WERI-Rb-1 (cell line): Measurements from ENCODE around the gene HINT3.
"Not testable (repeated sequence)": the region's sequence is repeated elsewhere in the genome, so short reads cannot be mapped to it uniquely, and the experiment has no call there.

Experiments
- DNase-seq: peaks from one replicate; pipeline ENCODE4 v3.0.0-alpha.2; 2020
- H3K27ac ChIP-seq: fragments of 250-450 bp; sonication (Bioruptor Pico); 2 replicates; pipeline ENCODE4 v1.5.1; 2020; ENCODE audit warnings: mild to moderate bottlenecking, moderate library complexity
- H3K27me3 ChIP-seq: fragments of 250-450 bp; sonication (Bioruptor Pico); 2 replicates; pipeline ENCODE4 v1.5.1; 2021; ENCODE audit warnings: mild to moderate bottlenecking, low read depth, moderate library complexity; ENCODE audit not compliant: insufficient read depth, severe bottlenecking
- H3K36me3 ChIP-seq: fragments of 250-450 bp; sonication (Bioruptor Pico); 2 replicates; pipeline ENCODE4 v1.5.1; 2020; ENCODE audit warnings: mild to moderate bottlenecking, moderate library complexity
- H3K4me3 ChIP-seq: 2 replicates; pipeline ENCODE4 v1.5.1; 2011; ENCODE audit warnings: low read depth, mild to moderate bottlenecking, control low read depth, low read length
- H3K9me3 ChIP-seq: fragments of 250-450 bp; sonication (Bioruptor Pico); 2 replicates; pipeline ENCODE4 v1.5.1; 2021; ENCODE audit warnings: mild to moderate bottlenecking, moderate library complexity; ENCODE audit not compliant: severe bottlenecking
- CTCF ChIP-seq: IDR thresholded peaks from 2 replicates; pipeline ENCODE4 v1.5.1; 2011; ENCODE audit warnings: low read depth, mild to moderate bottlenecking, control low read depth, inconsistent platforms, low read length

Gene HINT3

GRCh38 chr6:126017668-126018067, 61.1 kb downstream of the HINT3 start:
- Histone ChIP-seq H3K27me3 (no peaks in the 10 kb centered on the region), H3K4me3 (no peak overlapping the region), H3K9me3 (no peaks in the 10 kb centered on the region), H3K27ac (no peak overlapping the region), H3K36me3 (peaks cover 63% of the 10 kb centered on the region)
- DNase-seq = no peak
- TF ChIP-seq CTCF = no peak

GRCh38 chr6:126020305-126021050, 63.9 kb downstream of the HINT3 start:
- Histone ChIP-seq H3K27ac (no peak overlapping the region), H3K9me3 (no peaks in the 10 kb centered on the region), H3K4me3 (no peak overlapping the region), H3K36me3 (peaks cover 54% of the 10 kb centered on the region), H3K27me3 (no peaks in the 10 kb centered on the region)
- DNase-seq = no peak
- TF ChIP-seq CTCF = no peak

GRCh38 chr6:126023474-126023873, 66.9 kb downstream of the HINT3 start:
- H3K36me3 ChIP-seq = peaks cover 45% of the 10 kb centered on the region
- not testable (repeated sequence) for H3K27me3 ChIP-seq, H3K9me3 ChIP-seq, H3K27ac ChIP-seq, DNase-seq, H3K4me3 ChIP-seq

GRCh38 chr6:126026001-126026400, 69.4 kb downstream of the HINT3 start:
- Histone ChIP-seq H3K4me3 (no peak overlapping the region), H3K27ac (no peak overlapping the region), H3K36me3 (peaks cover 31% of the 10 kb centered on the region), H3K27me3 (no peaks in the 10 kb centered on the region), H3K9me3 (no peaks in the 10 kb centered on the region)
- TF ChIP-seq CTCF = no peak
- DNase-seq = no peak

- H3K9me3 ChIP-seq = no peaks in the 10 kb centered on the region
- H3K27me3 ChIP-seq = no peaks in the 10 kb centered on the region
- peaks cover 17% of the 10 kb centered on the region for H3K36me3 ChIP-seq
- H3K4me3 ChIP-seq = no peak overlapping the region
- no peak overlapping the region for H3K27ac ChIP-seq
- DNase-seq = no peak
- TF ChIP-seq CTCF = no peak
These were observed 71.0 kb downstream of the HINT3 start for GRCh38 chr6:126027601-126028000.
